ENCODE data around the gene UBE2L3. TPM values are rescaled to one million over a fixed set of nuclear protein-coding genes. Genes with fewer than 3 reads are reported as not detected.

The UBE2L3 gene
- total RNA-seq, 1 donor from 2014 or later = 39.8 TPM

DNA sequence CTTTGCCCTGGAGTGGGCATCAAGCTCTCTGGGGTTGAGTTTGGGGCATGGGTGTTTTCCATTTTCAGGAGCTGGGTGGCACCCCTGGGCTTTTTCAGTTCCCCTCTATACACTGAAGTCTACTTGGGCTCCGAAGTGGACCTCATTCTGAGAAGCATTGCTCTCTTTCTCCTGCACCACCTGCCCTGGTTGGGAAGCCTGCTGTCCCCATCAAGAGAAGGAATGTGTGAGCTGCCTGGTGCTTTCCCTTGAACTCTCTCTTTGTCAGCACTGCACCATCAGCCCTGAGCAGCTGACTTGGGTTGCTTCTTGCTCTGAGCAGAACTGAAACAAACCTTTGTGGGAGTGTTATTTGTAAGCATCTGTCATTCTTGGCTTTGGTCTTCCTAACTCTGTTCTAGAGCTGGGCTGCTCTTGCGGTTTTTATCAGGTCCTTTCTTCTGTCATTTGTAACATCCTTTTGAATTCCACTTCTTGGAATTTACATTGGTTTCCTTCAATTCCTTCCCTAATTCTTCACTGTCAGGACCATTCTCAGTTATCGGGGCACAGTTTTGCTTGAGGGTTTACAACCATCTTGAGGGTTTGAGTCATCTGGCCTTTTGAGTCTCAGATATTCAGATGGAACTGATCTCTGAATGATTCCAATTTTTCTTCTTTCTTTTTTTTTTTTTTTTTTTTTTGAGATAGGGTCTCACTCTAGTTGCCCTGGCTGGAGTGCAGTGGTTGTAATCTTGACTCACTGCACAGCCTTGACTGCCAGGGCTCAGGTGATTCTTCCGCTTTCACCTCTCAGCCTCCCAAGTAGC lies 20.5 kb downstream of the UBE2L3 start:
- TF ChIP-seq, protein P1, sequence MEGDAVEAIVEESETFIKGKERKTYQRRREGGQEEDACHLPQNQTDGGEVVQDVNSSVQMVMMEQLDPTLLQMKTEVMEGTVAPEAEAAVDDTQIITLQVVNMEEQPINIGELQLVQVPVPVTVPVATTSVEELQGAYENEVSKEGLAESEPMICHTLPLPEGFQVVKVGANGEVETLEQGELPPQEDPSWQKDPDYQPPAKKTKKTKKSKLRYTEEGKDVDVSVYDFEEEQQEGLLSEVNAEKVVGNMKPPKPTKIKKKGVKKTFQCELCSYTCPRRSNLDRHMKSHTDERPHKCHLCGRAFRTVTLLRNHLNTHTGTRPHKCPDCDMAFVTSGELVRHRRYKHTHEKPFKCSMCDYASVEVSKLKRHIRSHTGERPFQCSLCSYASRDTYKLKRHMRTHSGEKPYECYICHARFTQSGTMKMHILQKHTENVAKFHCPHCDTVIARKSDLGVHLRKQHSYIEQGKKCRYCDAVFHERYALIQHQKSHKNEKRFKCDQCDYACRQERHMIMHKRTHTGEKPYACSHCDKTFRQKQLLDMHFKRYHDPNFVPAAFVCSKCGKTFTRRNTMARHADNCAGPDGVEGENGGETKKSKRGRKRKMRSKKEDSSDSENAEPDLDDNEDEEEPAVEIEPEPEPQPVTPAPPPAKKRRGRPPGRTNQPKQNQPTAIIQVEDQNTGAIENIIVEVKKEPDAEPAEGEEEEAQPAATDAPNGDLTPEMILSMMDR (IDR thresholded peaks at IDR 0.05) = no peak
- H3K9me3 Mint-ChIP-seq = no peaks in the 10 kb centered on the region
- H3K4me1 Mint-ChIP-seq = peaks cover 66% of the 10 kb centered on the region
- peak overlapping the region; percentile 45 for H3K4me3 Mint-ChIP-seq
- ATAC-seq (ENCODE audit: low read depth) = peak; percentile 88
- ChIA-PET CTCF (interaction anchor here (1.3 to 1.4 kb wide), 2 partner anchors 41 to 59 kb away, joined by 5 to 7 read pairs; no protein-coding TSS in a partner anchor), POLR2A (interaction anchor here (0.9 to 1.7 kb wide), 6 partner anchors 9 to 41 kb away, joined by 3 to 22 read pairs (median 4); partner anchors contain the start of gene YDJC)
- peak; percentile 27 for DNase-seq
- H3K27ac Mint-ChIP-seq = peak overlapping the region; percentile 83
- H3K36me3 Mint-ChIP-seq (ENCODE audit: low read depth) = peaks cover 35% of the 10 kb centered on the region
- intact Hi-C loops (cut with micrococcal nuclease) = loop anchor here (1.0 to 5.0 kb wide), 3 partner anchors 20 to 54 kb away; partner anchors contain the start of gene SDF2L1
- H3K27me3 Mint-ChIP-seq = no peaks in the 10 kb centered on the region

DNA sequence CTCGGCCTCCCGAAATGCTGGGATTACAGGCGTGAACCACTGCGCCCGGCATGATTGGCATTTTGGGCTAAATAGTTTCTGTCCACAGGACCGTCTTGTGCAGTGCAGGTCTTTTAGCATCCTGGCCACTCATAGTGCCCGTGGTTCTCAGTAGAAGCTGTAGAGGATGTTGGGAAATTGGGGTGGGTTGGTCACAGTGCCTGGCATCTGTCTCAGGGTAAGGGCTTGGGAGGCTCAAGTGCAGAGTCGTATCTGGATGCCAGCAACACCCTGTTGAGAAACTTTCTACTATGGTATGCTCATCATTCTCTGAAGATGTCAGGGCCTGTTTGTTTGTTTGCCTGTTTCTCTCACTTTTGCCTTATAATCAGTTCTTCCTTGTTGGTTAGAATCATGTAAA lies 21.9 kb downstream of the UBE2L3 start:
- DNase-seq (no peak), ATAC-seq (ENCODE audit: low read depth) (no peak)
- POLR2A ChIA-PET = interaction anchor here (0.6 to 1.7 kb wide), 2 partner anchors 15 to 20 kb away, joined by 3 read pairs; no protein-coding TSS in a partner anchor
- H3K36me3 Mint-ChIP-seq (ENCODE audit: low read depth) = peaks cover 44% of the 10 kb centered on the region
- H3K9me3 Mint-ChIP-seq = no peaks in the 10 kb centered on the region
- no peak overlapping the region for H3K4me3 Mint-ChIP-seq
- no peaks in the 10 kb centered on the region for H3K27me3 Mint-ChIP-seq
- CTCF ChIA-PET = no interaction called here
- intact Hi-C loops (cut with micrococcal nuclease) = loop anchor here (5.0 kb wide), 1 partner anchor 53 kb away; the partner anchor contains the start of gene SDF2L1
- H3K27ac Mint-ChIP-seq = peak overlapping the region; percentile 14
- TF ChIP-seq, protein P1 (IDR thresholded peaks at IDR 0.05) = no peak
- peaks cover 70% of the 10 kb centered on the region for H3K4me1 Mint-ChIP-seq

DNA sequence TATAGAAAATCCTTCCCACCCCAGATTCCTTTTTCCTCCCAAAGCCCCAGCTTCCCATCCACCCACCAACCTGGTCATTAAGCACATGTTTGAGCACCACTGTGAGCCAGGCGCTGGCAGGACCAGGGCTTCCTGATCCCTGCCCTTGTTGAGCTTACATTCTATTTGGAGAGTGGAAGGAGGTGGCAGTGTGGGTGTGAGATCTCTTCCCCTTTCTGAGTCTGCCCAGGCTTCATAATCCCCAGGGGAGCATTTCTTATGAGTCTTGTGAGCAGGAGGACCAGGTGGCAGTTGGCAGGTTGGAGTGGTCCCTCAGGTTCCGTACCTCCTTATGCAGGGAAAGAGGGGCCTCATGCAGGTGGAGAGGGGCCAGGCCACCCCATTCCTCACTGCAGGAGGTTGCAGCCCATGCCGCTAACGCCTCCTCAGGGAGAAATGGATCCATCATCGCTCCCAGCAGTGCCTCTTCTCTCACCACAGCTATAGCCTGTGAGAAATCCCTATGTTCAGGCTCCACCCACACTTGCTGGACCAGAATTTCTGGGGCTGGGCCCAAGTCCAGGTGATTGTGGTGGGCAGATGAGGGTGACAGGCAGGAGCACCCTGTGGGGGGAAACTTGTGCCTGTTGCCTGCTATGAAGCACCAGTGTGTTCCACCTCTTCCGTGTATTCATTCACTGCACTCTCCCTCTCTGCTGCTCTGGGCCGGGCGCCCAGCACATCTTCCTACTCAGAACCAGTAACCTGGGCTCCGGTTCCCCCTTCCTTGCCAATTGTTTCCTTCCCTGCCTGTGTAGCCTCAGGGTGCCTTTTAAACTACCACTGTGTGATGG lies 23.5 kb downstream of the UBE2L3 start:
- peak overlapping the region; percentile 35 for H3K4me3 Mint-ChIP-seq
- ATAC-seq (ENCODE audit: low read depth) (peak; percentile 69), DNase-seq (no peak)
- H3K36me3 Mint-ChIP-seq (ENCODE audit: low read depth) = peaks cover 53% of the 10 kb centered on the region
- TF ChIP-seq, protein P1 (IDR thresholded peaks at IDR 0.05) = no peak
- ChIA-PET POLR2A (interaction anchor here (1.0 kb wide), 2 partner anchors 11 to 38 kb away, joined by 4 read pairs; no protein-coding TSS in a partner anchor), CTCF (interaction anchor here (1.0 kb wide), 1 partner anchor 38 kb away, joined by 3 read pairs; no protein-coding TSS in a partner anchor)
- no peaks in the 10 kb centered on the region for H3K9me3 Mint-ChIP-seq
- intact Hi-C loops (cut with micrococcal nuclease) = no loop called here
- H3K27ac Mint-ChIP-seq = peak overlapping the region; percentile 73
- H3K4me1 Mint-ChIP-seq = peaks cover 67% of the 10 kb centered on the region
- no peaks in the 10 kb centered on the region for H3K27me3 Mint-ChIP-seq

DNA sequence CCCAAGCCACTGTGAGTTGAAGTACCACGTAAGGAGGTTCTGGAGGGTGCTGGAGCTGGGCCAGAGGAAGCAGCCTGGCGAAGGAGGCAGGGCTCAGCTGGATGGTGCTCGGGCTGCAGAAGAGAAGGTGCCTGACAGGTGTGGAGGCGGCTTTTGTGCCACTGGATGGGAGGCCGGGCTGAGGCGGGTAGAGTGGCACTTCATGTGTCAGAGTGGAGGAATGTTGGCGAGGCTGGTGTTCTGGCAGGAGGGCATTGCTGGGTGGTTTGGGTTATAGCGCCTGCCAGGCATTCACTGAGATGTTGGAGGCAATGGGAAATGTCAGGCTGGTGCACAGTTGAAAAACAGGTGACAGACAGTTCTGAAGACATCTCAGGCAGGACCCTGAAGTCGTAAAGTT lies 24.2 kb downstream of the UBE2L3 start:
- POLR2A ChIA-PET = no interaction called here
- Mint-ChIP-seq H3K4me1 (peaks cover 65% of the 10 kb centered on the region), H3K36me3 (ENCODE audit: low read depth) (peaks cover 58% of the 10 kb centered on the region), H3K27me3 (no peaks in the 10 kb centered on the region), H3K9me3 (no peaks in the 10 kb centered on the region), H3K4me3 (no peak overlapping the region), H3K27ac (no peak overlapping the region)
- CTCF ChIA-PET = no interaction called here
- intact Hi-C loops (cut with micrococcal nuclease) = no loop called here
- TF ChIP-seq, protein P1 (IDR thresholded peaks at IDR 0.05) = no peak
- ATAC-seq (ENCODE audit: low read depth) = no peak
- DNase-seq = no peak

All from activated B cell treated with CpG ODN at 0.5 μM for 24 hours (primary cell).